Stomach (tissue), 9 donors: ENCODE measurements around the gene RNU6-9. TPM values are rescaled to one million over a fixed set of nuclear protein-coding genes. Genes with fewer than 3 reads are reported as not detected.
"Not testable (repeated sequence)": the region's sequence is repeated elsewhere in the genome, so short reads cannot be mapped to it uniquely, and the experiment has no call there.

Experiments used
- DNase-seq, 2 donors: peaks; one replicate each; pipeline versions ENCODE4 v3.0.0 to v3.0.0-alpha.2; 2013 to 2019
- H3K27ac ChIP-seq, 5 donors: fragments of 200-600 bp in 4 of 5; sonication (generic) in 4 of 5; one replicate each; pipeline ENCODE4 v1.5.1; 2013 to 2019; ENCODE audit warnings: mild to moderate bottlenecking in 1 of 5, moderate library complexity in 1 of 5
- H3K27me3 ChIP-seq, 3 donors: fragments of 200-600 bp; sonication (generic); one replicate each; pipeline ENCODE4 v1.5.1; 2017 to 2019; ENCODE audit warnings: mixed run types in 1 of 3
- H3K36me3 ChIP-seq, 4 donors: fragments of 200-600 bp; sonication (generic); 1 replicate in 3 of 4; 2 replicates in 1 of 4; pipeline ENCODE4 v1.5.1; 2016 to 2019
- H3K4me1 ChIP-seq, 4 donors: fragments of 200-600 bp; sonication (generic); one replicate each; pipeline ENCODE4 v1.5.1; 2016 to 2019
- H3K4me3 ChIP-seq, 4 donors: fragments of 200-600 bp; sonication (generic) in 3 of 4; one replicate each; pipeline ENCODE4 v1.5.1; 2016 to 2019; ENCODE audit warnings: mild to moderate bottlenecking in 1 of 4
- H3K9me3 ChIP-seq, 4 donors: fragments of 200-600 bp; sonication (generic); one replicate each; pipeline ENCODE4 v1.5.1; 2016 to 2019
- CTCF ChIP-seq, 7 experiments: fragments of 450-650 bp in 4 of 7; fragments of 200-600 bp in 3 of 7; sonication (generic) in 3 of 7; IDR thresholded peaks; one replicate each; pipeline ENCODE4 v1.5.1; 2016 to 2019; ENCODE audit warnings: antibody characterized with exemption in 7 of 7, control low read depth in 2 of 7, mild to moderate bottlenecking in 1 of 7
- EP300 ChIP-seq: sonication (generic); formaldehyde crosslinking; IDR thresholded peaks from one replicate; pipeline ENCODE4 v1.6.1; 2017; ENCODE audit warnings: antibody characterized with exemption
- POLR2A ChIP-seq, 4 donors: fragments of 450-650 bp; IDR thresholded peaks; one replicate each; pipeline ENCODE4 v1.6.1; 2016; ENCODE audit warnings: antibody characterized with exemption in 4 of 4, control low read depth in 2 of 4, mild to moderate bottlenecking in 1 of 4, moderate library complexity in 1 of 4
- POLR2AphosphoS5 ChIP-seq, 3 donors: sonication (generic); formaldehyde crosslinking; IDR thresholded peaks; one replicate each; pipeline ENCODE4 v1.6.1; 2016; ENCODE audit warnings: antibody characterized with exemption in 3 of 3
- WGBS, 5 donors: extraction: QIAGEN DNeasy Blood & Tissue Kit in 3 of 5; methylation state at CpG; one replicate each; pipeline versions ENCODE4 v1.1.5 to v1.1.7; 2013 to 2018; 5-methylcytosine and 5-hydroxymethylcytosine counted together
- intact Hi-C: fragments of 100-400 bp; cut with DNase I; formaldehyde crosslinking; loops from one replicate; pipeline ENCODE4 v1.15.1; 2023; ENCODE audit warnings: low total_unique reads
- polyA plus RNA-seq, 3 donors: library from polyadenylated mRNA; stranded (reverse); fragments of 200-250 nt; gene quantifications; one replicate each; pipeline ENCODE4 v1.2.3, GENCODE V29; 2013
- total RNA-seq, 5 donors: library from RNA; depleted of rRNA; stranded (reverse); fragments of >200 nt; gene quantifications; one replicate each; pipeline versions ENCODE4 v1.1.0 to v1.2.3, GENCODE V29; 2014 to 2016
- donor health status: healthy with polysubstance abuse.
- donor health status: Bipolar disorder and iron deficiency.
- donor health status: healthy.

RNU6-9 gene
- total and polyA plus RNA-seq, 8 donors = not detected

GRCh38 chr19:853014-853585 lies 40.2 kb upstream of the RNU6-9 start:
- no peak overlapping the region for H3K27ac ChIP-seq
- H3K36me3 ChIP-seq = no peaks in the 10 kb centered on the region
- peaks cover 8 to 72% (median 28%) of the 10 kb centered on the region in 3 donors for H3K27me3 ChIP-seq
- no peak for DNase-seq
- no peaks in the 10 kb centered on the region for H3K9me3 ChIP-seq
- intact Hi-C loops = no loop called here
- 25 to 54% (median 36%) methylated on average over 10 to 65 of the region's 67 CpGs for WGBS, 5 donors
- H3K4me3 ChIP-seq = peak overlapping the region in 3 of 4 donors; percentile 6 to 16 (median 6)
- no peak for TF ChIP-seq POLR2A (IDR thresholded peaks at IDR 0.05)
- H3K4me1 ChIP-seq = peaks cover 13 to 32% (median 24%) of the 10 kb centered on the region in 4 donors

- H3K4me3 ChIP-seq, intact Hi-C loops, DNase-seq, H3K27ac ChIP-seq, H3K9me3 ChIP-seq, H3K36me3 ChIP-seq: not testable (repeated sequence)
- peaks cover 8 to 72% (median 27%) of the 10 kb centered on the region in 3 donors for H3K27me3 ChIP-seq
- peaks cover 13 to 27% (median 24%) of the 10 kb centered on the region in 4 donors for H3K4me1 ChIP-seq
- WGBS, 5 donors = 71 to 82% (median 76%) methylated on average over 8 to 12 of the region's 17 CpGs
Observed at GRCh38 chr19:853614-854220, 39.6 kb upstream of the RNU6-9 start.

GRCh38 chr19:854549-854948 lies 38.7 kb upstream of the RNU6-9 start:
- H3K36me3 ChIP-seq = no peaks in the 10 kb centered on the region
- no peak overlapping the region for H3K4me3 ChIP-seq
- peaks cover 14 to 31% (median 27%) of the 10 kb centered on the region in 4 donors for H3K4me1 ChIP-seq
- peaks cover 8 to 72% (median 34%) of the 10 kb centered on the region in 3 donors for H3K27me3 ChIP-seq
- intact Hi-C loops = no loop called here
- DNase-seq = no peak
- 68 to 72% (median 70%) methylated on average over 6 of the region's 6 CpGs for WGBS, 5 donors
- H3K27ac ChIP-seq = no peak overlapping the region
- no peaks in the 10 kb centered on the region for H3K9me3 ChIP-seq
- TF ChIP-seq CTCF (IDR thresholded peaks at IDR 0.05) (no peak), EP300 (no peak), POLR2AphosphoS5 (IDR thresholded peaks at IDR 0.05) (no peak), POLR2A (IDR thresholded peaks at IDR 0.05) (no peak)

- intact Hi-C loops = loop anchor here (5.0 kb wide), 1 partner anchor 88 kb away; no protein-coding TSS in a partner anchor
Observed at GRCh38 chr19:855142-855541, 38.1 kb upstream of the RNU6-9 start.

More at GRCh38 chr19:855142-855541, 38.1 kb upstream of the RNU6-9 start:
- Histone ChIP-seq H3K4me1 (peaks cover 18 to 37% (median 32%) of the 10 kb centered on the region in 4 donors), H3K27me3 (peaks cover 8 to 78% (median 40%) of the 10 kb centered on the region in 3 donors), H3K36me3 (no peaks in the 10 kb centered on the region), H3K9me3 (no peaks in the 10 kb centered on the region), H3K27ac (no peak overlapping the region), H3K4me3 (no peak overlapping the region)
- TF ChIP-seq EP300 (no peak), CTCF (IDR thresholded peaks at IDR 0.05) (no peak), POLR2AphosphoS5 (IDR thresholded peaks at IDR 0.05) (no peak), POLR2A (IDR thresholded peaks at IDR 0.05) (no peak)
- WGBS, 5 donors = 84 to 90% (median 88%) methylated on average over 12 of the region's 12 CpGs
- no peak for DNase-seq
